GM12891 (cell line): ENCODE measurements around the gene SDC1.

Experiments used
- POLR2A ChIP-seq: IDR thresholded peaks from 2 replicates; pipeline ENCODE4 v1.6.1; 2011; ENCODE audit warnings: low read depth, low read length, control low read depth
- POLR2AphosphoS5 ChIP-seq: IDR thresholded peaks from 2 replicates; pipeline ENCODE4 v1.6.1; 2011; ENCODE audit warnings: low read depth, low read length, control low read depth
- TAF1 ChIP-seq: IDR thresholded peaks from 2 replicates; pipeline ENCODE4 v1.6.1; 2011; ENCODE audit warnings: low read depth, low read length, control low read depth

- TF ChIP-seq POLR2A (no peak), TAF1 (no peak), POLR2AphosphoS5 (no peak)
These were observed 57.6 kb downstream of the SDC1 start for GRCh38 chr2:20167356-20167755.
